Ishikawa (cell line): Measurements from ENCODE around the gene PAXX.

ENCODE experiments used
- CEBPB ChIP-seq: IDR thresholded peaks from 2 replicates; pipeline ENCODE4 v1.6.1; 2012
- CREB1 ChIP-seq: IDR thresholded peaks from 2 replicates; pipeline ENCODE4 v1.6.1; 2012; ENCODE audit warnings: low read depth
- EGR1 ChIP-seq: IDR thresholded peaks from 2 replicates; pipeline ENCODE4 v1.6.1; 2012
- EP300 ChIP-seq: IDR thresholded peaks from 2 replicates; pipeline ENCODE4 v1.6.1; 2012; ENCODE audit warnings: borderline replicate concordance
- FOXM1 ChIP-seq: IDR thresholded peaks from 2 replicates; pipeline ENCODE4 v1.6.1; 2012; ENCODE audit warnings: low read depth, borderline replicate concordance
- REST ChIP-seq: IDR thresholded peaks from 2 replicates; pipeline ENCODE4 v1.6.1; 2012; ENCODE audit warnings: low read depth, mild to moderate bottlenecking
- TAF1 ChIP-seq: IDR thresholded peaks from 2 replicates; pipeline ENCODE4 v1.6.1; 2012; ENCODE audit warnings: low read depth, mild to moderate bottlenecking
- TCF12 ChIP-seq: IDR thresholded peaks from 2 replicates; pipeline ENCODE4 v1.6.1; 2012; ENCODE audit warnings: low read depth
- TEAD4 ChIP-seq: IDR thresholded peaks from 2 replicates; pipeline ENCODE4 v1.6.1; 2012
- YY1 ChIP-seq: IDR thresholded peaks from 2 replicates; pipeline ENCODE4 v1.6.1; 2012; ENCODE audit warnings: low read depth
- TF ChIP-seq, protein P1 (sequence below): IDR thresholded peaks from 2 replicates; pipeline ENCODE4 v1.6.1; 2012

DNA sequence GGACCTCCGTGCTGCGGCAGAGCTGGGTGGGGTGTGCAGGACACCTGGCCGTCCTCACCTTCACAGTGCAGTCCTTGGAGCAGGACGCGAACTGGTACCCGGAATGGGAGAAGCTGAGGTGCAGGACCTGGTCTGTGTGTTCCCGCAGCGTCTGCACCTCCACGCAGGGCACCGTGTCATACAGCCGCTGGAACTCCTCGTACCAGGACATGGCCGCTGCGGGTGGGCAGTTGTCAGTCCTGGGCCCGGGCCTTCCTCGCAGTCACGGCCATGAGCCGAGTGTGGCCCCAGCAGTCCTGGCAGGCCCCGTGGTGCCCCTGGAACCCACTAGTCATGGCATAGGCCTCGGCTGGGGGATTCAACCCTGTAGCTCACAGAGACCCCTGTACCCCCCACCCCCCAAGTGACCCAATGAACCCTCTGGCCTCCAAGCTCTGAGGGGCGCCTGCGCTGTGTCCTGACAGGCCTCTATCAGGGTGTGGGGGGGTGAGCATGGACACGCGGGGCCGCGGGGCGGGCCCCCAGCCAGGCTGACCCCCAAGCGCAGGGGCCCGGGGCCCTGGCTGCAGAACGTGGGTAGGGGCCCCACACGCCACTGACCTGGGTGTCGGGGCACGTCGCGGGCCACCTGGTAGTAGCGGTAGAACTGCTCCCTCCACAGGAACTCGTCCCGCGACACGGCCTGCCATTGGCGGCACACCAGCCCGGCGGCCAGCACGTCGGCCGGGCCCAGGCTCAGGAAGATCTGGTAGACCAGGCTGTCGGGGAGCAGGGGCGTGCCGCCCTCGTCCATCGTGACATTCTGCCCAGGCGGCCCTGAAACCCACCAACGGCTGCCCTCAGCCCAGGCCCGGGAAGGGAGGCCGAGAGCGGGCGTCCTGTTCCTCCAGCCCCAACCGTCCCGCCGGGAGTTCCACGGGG, 48.7 kb upstream of the PAXX start:
- TF ChIP-seq TAF1 (no peak), EP300 (no peak), REST (no peak), YY1 (no peak), CREB1 (no peak), TEAD4 (no peak), EGR1 (no peak), FOXM1 (no peak), CEBPB (no peak), TCF12 (peak; percentile 30; the same call in 1 of the 2 replicates)
- TF ChIP-seq, protein P1, sequence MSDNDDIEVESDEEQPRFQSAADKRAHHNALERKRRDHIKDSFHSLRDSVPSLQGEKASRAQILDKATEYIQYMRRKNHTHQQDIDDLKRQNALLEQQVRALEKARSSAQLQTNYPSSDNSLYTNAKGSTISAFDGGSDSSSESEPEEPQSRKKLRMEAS, result peak; percentile 63; the same call in 1 of the 2 replicates
